ENCODE data around the gene SENP2. TPM values are rescaled to one million over a fixed set of nuclear protein-coding genes. Genes with fewer than 3 reads are reported as not detected.
"Not testable (repeated sequence)": the region's sequence is repeated elsewhere in the genome, so short reads cannot be mapped to it uniquely, and the experiment has no call there.

The SENP2 gene
- total RNA-seq, 2 experiments from 2014 or later, result 39.5 to 41.5 TPM

GRCh38 chr3:185659942-185660921 is 74.1 kb downstream of the SENP2 start:
- CTCF ChIA-PET, result interaction anchor here (0.6 to 2.2 kb wide), 14 partner anchors 8 to 317 kb away, joined by 3 to 26 read pairs (median 4); no protein-coding TSS in a partner anchor
- POLR2A ChIA-PET, result no interaction called here

GRCh38 chr3:185661296-185661695 is 75.2 kb downstream of the SENP2 start:
- CTCF ChIA-PET, result interaction anchor here (0.7 to 2.2 kb wide), 5 partner anchors 13 to 107 kb away, joined by 5 to 26 read pairs (median 6); no protein-coding TSS in a partner anchor
- POLR2A ChIA-PET, result not testable (repeated sequence)

GRCh38 chr3:185661772-185662171 is 75.7 kb downstream of the SENP2 start:
- ChIA-PET CTCF (interaction anchor here (0.7 to 2.2 kb wide), 2 partner anchors 77 to 107 kb away, joined by 5 to 26 read pairs; no protein-coding TSS in a partner anchor), POLR2A (no interaction called here)

- ChIA-PET POLR2A (no interaction called here), CTCF (no interaction called here)
These were observed 77.8 kb downstream of the SENP2 start for GRCh38 chr3:185663929-185664328.

- CTCF ChIA-PET, result no interaction called here
- POLR2A ChIA-PET, result no interaction called here
These were observed 81.5 kb downstream of the SENP2 start for GRCh38 chr3:185667574-185667973.

- CTCF ChIA-PET, result interaction anchor here (0.9 to 1.7 kb wide), 3 partner anchors 17 to 91 kb away, joined by 4 to 6 read pairs (median 5); no protein-coding TSS in a partner anchor
- POLR2A ChIA-PET, result no interaction called here
These were observed 91.2 kb downstream of the SENP2 start for GRCh38 chr3:185677146-185677829.

- ChIA-PET CTCF (interaction anchor here (0.9 to 1.7 kb wide), 3 partner anchors 17 to 91 kb away, joined by 4 to 6 read pairs (median 5); no protein-coding TSS in a partner anchor), POLR2A (no interaction called here)
These were observed 91.9 kb downstream of the SENP2 start for GRCh38 chr3:185678027-185678426.

- CTCF ChIA-PET, result no interaction called here
- POLR2A ChIA-PET, result no interaction called here
These were observed 94.1 kb downstream of the SENP2 start for GRCh38 chr3:185680231-185680630.

Other genes starting within 250 kb of the SENP2 start
- gene MAP3K13, start 223.2 kb upstream of the SENP2 start, total RNA-seq, result 10 to 100 TPM; 13.1 to 15.7 TPM
- gene TMEM41A, start 87.3 kb upstream of the SENP2 start, total RNA-seq, result 10 to 100 TPM; 20.6 to 22.0 TPM
- not detected for gene LIPH, start 33.7 kb upstream of the SENP2 start, total RNA-seq
- under 1 TPM; 0.32 to 0.65 TPM for gene IGF2BP2, start 238.7 kb downstream of the SENP2 start, total RNA-seq